ENCODE results near the gene APP.

Gene APP

DNA sequence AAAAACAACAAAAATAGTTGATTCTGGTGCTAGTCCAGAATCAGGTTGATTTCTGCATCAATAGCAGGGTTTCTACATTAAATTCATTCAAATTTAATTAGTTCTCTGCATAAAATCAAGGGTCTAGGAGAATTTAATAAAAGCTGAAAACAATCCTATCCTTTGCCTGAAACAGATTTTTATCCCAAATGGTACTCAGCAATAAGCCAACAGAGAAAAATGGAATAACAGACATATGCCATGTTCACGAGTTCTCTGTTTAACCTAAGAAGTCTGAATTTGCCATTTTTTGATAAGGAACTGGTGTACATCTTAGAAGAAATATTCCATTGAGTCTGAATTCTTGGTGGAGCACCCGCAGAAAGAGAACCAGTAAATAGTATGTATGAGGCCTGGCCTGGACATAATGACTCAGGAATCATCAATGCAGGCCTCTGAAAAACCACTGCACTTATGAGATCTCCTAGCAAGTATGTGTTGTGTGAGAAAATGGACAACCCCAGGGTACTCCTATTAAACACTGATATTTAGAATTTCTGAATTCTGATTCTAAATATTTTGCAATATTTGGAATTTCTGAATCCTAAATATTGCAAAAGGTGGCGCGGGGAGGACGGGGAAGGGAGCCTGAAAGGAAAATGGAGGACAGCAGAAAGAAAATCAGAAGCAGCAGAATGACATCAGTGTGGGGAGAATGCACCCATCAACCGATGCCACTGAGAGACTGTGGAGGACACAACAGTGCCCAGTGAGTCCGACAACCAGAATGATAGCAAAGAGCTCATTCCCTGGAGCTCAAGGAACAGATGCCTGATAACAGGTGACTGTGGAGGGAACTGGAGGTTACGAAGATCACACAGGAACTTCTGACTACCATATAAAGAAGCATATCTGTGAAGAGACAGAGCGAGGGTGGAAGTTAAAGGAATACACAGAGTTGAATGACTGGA, 97.6 kb downstream of the APP start:
- no peaks in the 10 kb centered on the region for H3K79me2 ChIP-seq (ENCODE audit: control insufficient read depth, low read length)
- no peak for TF ChIP-seq EZH2phosphoT487 (IDR thresholded peaks at IDR 0.05; ENCODE audit: borderline replicate concordance, low read length)
- TF ChIP-seq, protein P1, sequence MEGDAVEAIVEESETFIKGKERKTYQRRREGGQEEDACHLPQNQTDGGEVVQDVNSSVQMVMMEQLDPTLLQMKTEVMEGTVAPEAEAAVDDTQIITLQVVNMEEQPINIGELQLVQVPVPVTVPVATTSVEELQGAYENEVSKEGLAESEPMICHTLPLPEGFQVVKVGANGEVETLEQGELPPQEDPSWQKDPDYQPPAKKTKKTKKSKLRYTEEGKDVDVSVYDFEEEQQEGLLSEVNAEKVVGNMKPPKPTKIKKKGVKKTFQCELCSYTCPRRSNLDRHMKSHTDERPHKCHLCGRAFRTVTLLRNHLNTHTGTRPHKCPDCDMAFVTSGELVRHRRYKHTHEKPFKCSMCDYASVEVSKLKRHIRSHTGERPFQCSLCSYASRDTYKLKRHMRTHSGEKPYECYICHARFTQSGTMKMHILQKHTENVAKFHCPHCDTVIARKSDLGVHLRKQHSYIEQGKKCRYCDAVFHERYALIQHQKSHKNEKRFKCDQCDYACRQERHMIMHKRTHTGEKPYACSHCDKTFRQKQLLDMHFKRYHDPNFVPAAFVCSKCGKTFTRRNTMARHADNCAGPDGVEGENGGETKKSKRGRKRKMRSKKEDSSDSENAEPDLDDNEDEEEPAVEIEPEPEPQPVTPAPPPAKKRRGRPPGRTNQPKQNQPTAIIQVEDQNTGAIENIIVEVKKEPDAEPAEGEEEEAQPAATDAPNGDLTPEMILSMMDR (IDR thresholded peaks at IDR 0.05; ENCODE audit: low read depth, low read length, poor library complexity, severe bottlenecking) = no peak

DNA sequence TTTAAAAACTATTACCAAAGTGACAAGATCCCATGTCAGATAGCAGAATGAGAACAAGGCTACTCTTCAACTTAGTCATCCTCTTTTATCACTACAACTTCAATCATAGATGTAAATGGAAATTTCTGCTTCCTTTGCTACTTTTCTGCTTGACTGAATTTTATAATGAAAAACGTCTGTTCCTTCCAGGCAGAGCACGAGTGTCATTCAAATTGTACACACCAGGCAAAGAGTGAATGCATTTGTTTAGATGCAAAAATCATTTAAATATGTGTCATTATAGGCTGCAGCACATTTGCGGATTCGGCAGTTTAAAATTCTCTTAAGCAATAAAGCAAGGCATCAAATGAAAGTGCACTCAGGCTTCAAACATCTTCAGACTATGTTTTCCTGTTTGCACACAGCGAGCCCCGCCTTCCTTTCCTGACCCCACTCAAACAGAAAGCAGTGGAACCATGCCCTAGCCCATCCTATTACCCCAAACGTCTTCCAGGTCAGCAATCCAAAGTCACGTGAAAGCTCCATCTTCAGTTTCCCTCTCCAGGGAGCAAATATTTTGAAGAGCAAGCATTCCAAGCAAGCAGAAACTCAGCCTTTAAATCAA, 99.6 kb downstream of the APP start:
- no peaks in the 10 kb centered on the region for H3K36me3 ChIP-seq (ENCODE audit: control insufficient read depth, low read length)
- H3K4me2 ChIP-seq (ENCODE audit: low read length) = peak overlapping the region; percentile 32; the same call in 1 of the 2 replicates
- no peak overlapping the region for H3K27ac ChIP-seq (ENCODE audit: low read depth, low read length)
- H3K4me1 ChIP-seq (ENCODE audit: control insufficient read depth, low read length) = peaks cover 9% of the 10 kb centered on the region
- H3K9me2 ChIP-seq (replicated peaks; ENCODE audit: control insufficient read depth, low read length) = no peaks in the 10 kb centered on the region
- no peaks in the 10 kb centered on the region for H3K9me3 ChIP-seq (ENCODE audit: control insufficient read depth, insufficient read depth, low read length)
- no peaks in the 10 kb centered on the region for H4K20me1 ChIP-seq (ENCODE audit: control insufficient read depth, insufficient read depth, low read depth, low read length)
- H3K4me3 ChIP-seq (ENCODE audit: low read length) = no peak overlapping the region
- no peaks in the 10 kb centered on the region for H3K27me3 ChIP-seq (ENCODE audit: control insufficient read depth, low read length)
- no peaks in the 10 kb centered on the region for H3K79me2 ChIP-seq (ENCODE audit: control insufficient read depth, low read length)
- TF ChIP-seq, protein P1 (IDR thresholded peaks at IDR 0.05; ENCODE audit: low read depth, low read length, poor library complexity, severe bottlenecking) = no peak
- TF ChIP-seq EZH2phosphoT487 (IDR thresholded peaks at IDR 0.05; ENCODE audit: borderline replicate concordance, low read length) = no peak
- no peaks in the 10 kb centered on the region for H3F3A ChIP-seq (ENCODE audit: control insufficient read depth, insufficient read depth)

More for the DNA sequence above, 97.6 kb downstream of the APP start:
- H3K4me1 ChIP-seq (ENCODE audit: control insufficient read depth, low read length) = peaks cover 9% of the 10 kb centered on the region
- H3K4me2 ChIP-seq (ENCODE audit: low read length) = no peak overlapping the region
- peaks cover 3% of the 10 kb centered on the region; the same call in 1 of the 2 replicates for H3K9me3 ChIP-seq (ENCODE audit: control insufficient read depth, insufficient read depth, low read length)
- no peaks in the 10 kb centered on the region for H4K20me1 ChIP-seq (ENCODE audit: control insufficient read depth, insufficient read depth, low read depth, low read length)
- no peaks in the 10 kb centered on the region for H3K9me2 ChIP-seq (replicated peaks; ENCODE audit: control insufficient read depth, low read length)
- H3K27ac ChIP-seq (ENCODE audit: low read depth, low read length) = no peak overlapping the region
- no peaks in the 10 kb centered on the region for H3K27me3 ChIP-seq (ENCODE audit: control insufficient read depth, low read length)
- H3K4me3 ChIP-seq (ENCODE audit: low read length) = no peak overlapping the region
- no peaks in the 10 kb centered on the region for H3K36me3 ChIP-seq (ENCODE audit: control insufficient read depth, low read length)
- H3F3A ChIP-seq (ENCODE audit: control insufficient read depth, insufficient read depth) = no peaks in the 10 kb centered on the region

DNA sequence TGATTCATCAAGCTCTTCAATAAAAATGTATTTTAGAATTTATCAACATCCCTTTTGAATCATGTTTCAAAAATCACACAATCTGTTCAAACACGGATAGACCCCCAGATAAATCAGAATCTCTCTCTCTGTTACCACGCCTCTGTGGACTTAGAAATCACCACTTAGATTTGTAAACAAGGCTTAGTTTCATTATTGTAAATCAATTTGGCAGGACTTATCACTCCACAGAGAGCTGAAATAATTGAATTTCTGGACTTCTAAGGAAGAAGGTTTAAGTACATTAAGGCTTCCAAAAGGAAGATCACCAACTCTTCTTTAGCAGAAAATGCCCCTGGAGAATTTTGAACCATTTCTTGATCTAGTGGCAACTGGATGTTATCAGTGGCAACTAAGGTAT, 100.4 kb downstream of the APP start:
- Histone ChIP-seq H3K4me2 (ENCODE audit: low read length) (no peak overlapping the region), H3K4me1 (ENCODE audit: control insufficient read depth, low read length) (peaks cover 9% of the 10 kb centered on the region), H3K27ac (ENCODE audit: low read depth, low read length) (no peak overlapping the region)

More for the DNA sequence above, 100.4 kb downstream of the APP start:
- no peak for TF ChIP-seq EZH2phosphoT487 (IDR thresholded peaks at IDR 0.05; ENCODE audit: borderline replicate concordance, low read length)
- TF ChIP-seq, protein P1 (IDR thresholded peaks at IDR 0.05; ENCODE audit: low read depth, low read length, poor library complexity, severe bottlenecking) = no peak
- no peaks in the 10 kb centered on the region for H3K79me2 ChIP-seq (ENCODE audit: control insufficient read depth, low read length)
- no peak overlapping the region for H3K4me3 ChIP-seq (ENCODE audit: low read length)
- H3K9me2 ChIP-seq (replicated peaks; ENCODE audit: control insufficient read depth, low read length) = no peaks in the 10 kb centered on the region
- H3K9me3 ChIP-seq (ENCODE audit: control insufficient read depth, insufficient read depth, low read length) = no peaks in the 10 kb centered on the region
- H3F3A ChIP-seq (ENCODE audit: control insufficient read depth, insufficient read depth) = no peaks in the 10 kb centered on the region
- H4K20me1 ChIP-seq (ENCODE audit: control insufficient read depth, insufficient read depth, low read depth, low read length) = no peaks in the 10 kb centered on the region
- no peaks in the 10 kb centered on the region for H3K36me3 ChIP-seq (ENCODE audit: control insufficient read depth, low read length)
- no peaks in the 10 kb centered on the region for H3K27me3 ChIP-seq (ENCODE audit: control insufficient read depth, low read length)

Measured in DOHH2 (cell line).